GM21390 (cell line): ENCODE data around the gene CDH5.

ENCODE experiments used
- ATAC-seq: cut with Tn5 transposase; IDR thresholded peaks from one replicate; pipeline ENCODE4 v1.9.1; 2021; ENCODE audit not compliant: unreplicated experiment

Gene CDH5

DNA sequence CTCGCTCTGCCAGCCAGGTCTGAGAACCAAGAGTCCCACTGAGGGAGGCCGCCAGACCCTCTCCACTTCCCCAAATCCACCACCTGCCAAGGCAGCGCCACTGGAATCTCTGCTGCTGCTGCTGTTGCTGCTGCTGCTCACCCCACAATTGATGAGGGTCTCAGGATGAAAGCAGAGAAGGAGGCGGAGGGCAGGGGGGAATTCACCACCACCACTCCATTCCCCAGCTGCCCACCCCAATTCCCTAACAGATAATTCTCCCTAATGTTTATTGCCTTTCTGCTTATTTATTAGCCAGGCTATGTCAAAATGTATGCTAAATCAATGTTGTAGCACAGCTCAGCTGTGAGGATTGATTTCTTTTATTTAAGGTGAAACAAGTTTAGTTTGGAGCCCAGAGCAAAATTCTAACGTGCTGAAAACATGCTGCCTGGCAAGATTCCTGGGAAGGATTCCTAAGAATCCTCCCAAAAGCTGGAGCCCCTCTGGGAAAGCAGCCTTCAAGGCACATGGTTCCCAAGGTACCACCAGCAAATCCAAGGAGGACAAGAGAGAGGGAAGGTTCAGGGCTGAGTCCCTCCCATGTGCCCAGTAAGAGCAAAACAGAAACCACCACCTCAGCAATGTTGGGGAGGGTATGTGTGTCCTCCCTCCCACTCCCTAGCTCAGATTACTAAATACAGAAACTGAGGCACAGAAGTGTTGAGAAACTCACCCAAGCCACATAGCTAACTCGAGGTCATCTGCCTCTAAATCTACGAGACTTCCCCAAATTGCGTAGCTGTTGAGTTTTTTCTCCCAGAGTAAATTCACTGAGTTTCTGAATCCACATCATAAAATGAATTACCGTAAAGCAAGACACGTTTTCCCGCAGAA lies 12.2 kb upstream of the CDH5 start:
- no peak for ATAC-seq

DNA sequence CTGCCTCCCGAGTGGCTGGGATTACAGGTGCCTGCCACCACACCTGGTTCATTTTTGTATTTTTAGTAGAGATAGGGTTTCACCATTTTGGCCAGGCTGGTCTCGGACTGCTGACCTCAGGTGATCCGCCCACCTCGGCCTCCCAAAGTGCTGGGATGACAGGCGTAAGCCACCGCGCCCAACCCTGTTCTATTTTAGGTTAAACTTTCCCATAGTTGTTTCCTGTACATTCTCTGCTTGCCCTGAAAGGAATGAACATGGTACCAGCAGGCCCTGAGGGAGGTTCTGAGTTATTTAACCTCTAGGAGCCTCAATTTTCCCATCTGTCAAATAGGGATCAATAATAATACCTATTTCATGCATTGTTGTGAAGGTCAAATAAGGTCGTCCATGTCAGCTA lies 11.0 kb upstream of the CDH5 start:
- ATAC-seq: no peak

DNA sequence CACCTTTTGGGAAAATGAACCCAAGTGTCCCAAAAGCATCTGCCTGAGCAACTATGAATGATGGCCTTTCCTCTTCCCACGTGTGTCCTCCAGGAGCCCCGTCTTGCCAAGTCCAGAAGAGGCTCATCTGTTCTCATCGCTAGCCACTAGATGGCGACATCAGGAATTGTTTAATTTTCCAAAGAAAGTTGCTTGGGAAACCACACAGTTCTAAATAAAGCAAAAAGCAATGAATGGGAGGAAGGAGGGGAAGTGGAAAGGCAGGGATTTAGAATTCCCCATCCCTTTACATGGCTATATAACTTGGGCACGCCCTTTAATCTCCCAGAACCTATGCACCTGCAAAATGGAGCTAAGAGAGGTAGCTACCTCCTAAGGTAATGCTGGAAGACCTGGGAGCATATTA lies 9.0 kb upstream of the CDH5 start:
- no peak for ATAC-seq

DNA sequence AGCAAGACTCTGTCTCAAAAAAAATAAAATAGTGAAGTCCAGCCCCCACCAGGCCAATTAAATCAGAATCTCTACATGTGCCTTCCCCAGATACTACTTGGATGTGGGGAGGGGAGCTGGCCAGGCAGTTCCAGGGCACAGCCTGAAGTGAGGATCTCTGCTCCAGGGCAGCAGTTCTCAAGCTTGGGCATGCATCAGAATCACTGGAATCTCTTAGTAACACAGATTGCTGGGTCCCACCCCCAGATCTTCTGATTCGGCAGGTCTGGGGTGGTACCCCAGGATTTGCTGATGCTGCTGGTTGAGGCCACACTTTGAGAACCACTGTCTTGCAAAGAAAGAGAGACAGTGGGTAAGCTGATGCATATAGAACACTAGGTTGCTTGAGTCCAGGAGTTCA lies 8.3 kb upstream of the CDH5 start:
- no peak for ATAC-seq

DNA sequence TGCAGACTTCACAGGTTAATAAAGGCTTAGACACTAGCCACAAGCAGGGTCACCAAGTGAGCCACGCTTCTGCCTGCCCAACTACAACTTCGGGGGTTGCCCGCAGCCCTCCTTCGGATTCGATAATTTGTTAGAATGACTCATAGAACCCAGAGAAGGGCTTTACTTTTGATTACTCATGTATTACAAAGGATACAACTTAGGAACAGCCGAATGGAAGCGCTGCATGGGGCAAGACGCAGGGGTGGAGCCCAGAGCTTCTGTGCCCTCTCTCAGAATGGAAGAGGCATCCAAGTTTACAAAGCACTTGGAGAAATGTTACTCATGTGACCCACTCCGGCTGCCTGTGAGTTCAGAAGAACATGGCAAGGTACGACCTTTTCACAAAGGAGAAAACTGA lies 7.5 kb upstream of the CDH5 start:
- ATAC-seq: no peak

DNA sequence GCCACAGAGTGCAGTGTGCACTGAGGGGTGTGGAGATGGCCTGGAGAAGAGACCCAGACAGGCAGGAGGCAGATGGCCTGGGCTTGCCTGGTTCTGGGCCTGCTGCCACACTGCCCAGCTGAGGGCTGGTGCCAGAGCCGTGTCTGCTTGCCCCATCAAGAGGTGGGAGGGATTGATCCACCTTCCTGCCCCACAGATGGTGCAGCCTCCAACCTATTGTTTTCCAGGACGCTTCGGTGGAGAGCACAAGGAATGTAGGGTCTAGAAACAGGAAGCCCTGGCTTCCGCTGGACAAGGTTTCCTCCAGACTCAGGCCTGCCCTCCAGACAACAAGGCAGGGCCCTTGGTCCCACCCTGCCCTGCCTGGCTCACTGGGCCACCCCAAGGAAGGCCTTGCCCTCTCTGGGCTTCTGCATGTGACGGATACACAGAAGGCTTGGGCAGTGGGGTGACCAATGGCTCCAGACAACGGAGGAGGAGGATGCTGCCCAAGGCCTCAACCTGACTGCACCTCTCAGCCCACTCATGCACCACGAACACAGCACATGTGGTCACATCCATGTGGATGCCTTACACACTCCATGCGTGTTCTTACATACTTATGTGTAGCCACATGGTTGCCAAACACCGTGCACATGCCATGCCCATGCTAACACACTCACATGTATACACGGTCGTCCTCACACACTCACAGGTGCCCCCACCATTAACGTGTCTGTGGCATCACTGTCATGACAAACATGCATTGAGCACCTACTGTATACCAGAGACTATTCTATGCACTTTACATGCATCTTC lies 6.5 kb upstream of the CDH5 start:
- no peak for ATAC-seq

DNA sequence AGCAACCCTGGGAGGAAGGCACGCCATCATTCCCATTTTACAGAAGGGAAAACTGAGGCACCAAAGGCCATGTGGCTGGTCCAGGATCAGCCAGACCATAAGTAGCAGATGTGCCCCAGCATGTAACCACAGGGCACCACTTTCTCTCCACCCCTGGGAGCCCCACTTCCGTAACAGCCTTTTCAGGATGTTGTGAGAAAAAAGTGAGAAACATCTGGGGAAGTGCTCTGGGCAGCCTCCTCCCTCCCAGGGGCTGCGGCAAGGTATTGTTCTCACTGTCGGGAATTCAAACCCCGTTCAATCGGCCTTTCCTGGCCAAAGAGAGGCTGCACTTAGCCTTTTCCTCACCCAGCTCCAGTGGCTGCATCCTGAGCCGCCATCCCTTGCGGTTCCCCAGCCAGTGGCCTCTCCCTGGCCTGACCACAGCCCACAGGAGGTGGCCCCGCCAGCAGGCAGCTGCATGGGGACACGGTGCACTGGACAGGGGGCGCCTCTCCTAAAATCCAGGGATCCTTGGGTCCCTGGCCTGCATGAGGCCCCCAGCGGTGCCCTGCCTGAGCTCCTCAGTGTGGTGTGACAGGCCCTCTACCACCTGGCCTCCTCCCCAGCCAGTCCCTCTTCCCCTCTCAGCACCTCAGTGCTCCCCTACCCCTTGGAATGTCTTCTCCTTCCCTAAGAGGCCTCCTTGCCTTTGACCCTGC lies 5.7 kb upstream of the CDH5 start:
- no peak for ATAC-seq

DNA sequence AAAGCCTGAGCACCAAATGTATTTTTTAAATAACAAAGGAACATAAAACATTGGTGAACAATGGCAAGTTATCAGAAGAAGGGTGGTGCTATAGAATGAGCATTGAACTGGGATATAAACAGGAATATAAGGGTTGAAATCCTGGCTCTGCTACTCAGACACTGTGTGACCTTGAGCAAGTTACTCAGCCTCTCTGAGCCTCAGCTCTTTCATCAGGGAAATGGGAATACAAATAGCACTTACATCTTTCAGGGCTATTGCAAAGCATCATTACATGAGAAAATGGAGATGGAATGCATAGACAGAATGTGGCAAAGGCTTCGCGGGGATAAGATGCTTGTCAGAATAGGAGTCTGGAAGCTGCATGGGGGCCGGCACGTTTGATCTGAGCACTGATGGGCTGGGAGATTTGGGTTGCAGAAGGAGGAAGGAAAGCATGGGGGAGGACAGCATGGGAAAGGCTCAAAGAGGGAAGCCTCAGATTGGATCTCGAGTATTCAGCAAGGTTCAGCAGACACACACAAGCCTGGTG lies 4.8 kb upstream of the CDH5 start:
- ATAC-seq: no peak

DNA sequence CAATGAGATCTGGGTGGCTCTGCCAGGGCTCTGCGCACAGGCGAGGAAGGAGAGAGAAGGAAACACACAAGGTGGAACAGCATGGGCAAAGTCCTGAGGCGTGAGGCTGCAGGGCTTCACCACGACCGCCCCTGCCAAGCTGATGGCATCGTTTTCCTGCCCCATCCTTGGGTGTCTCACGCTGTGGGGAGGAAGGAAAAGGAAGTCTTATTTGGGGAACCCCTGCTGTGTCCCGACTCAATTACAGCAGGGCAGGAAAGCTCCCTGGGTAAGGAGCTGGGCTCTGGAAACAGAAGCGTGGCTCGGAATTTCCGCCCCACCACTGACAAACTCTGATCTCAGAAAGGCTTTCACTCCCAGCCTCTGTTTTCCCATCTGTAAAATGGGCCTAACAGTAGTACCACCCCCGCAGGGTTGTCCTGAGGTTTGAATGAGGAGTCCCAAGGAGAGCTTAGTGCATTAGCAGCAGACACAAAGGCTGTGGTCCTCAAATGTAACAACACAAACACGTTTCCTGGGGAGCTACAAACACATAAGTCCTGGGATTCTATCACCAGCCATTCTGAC lies 3.2 kb upstream of the CDH5 start:
- no peak for ATAC-seq

DNA sequence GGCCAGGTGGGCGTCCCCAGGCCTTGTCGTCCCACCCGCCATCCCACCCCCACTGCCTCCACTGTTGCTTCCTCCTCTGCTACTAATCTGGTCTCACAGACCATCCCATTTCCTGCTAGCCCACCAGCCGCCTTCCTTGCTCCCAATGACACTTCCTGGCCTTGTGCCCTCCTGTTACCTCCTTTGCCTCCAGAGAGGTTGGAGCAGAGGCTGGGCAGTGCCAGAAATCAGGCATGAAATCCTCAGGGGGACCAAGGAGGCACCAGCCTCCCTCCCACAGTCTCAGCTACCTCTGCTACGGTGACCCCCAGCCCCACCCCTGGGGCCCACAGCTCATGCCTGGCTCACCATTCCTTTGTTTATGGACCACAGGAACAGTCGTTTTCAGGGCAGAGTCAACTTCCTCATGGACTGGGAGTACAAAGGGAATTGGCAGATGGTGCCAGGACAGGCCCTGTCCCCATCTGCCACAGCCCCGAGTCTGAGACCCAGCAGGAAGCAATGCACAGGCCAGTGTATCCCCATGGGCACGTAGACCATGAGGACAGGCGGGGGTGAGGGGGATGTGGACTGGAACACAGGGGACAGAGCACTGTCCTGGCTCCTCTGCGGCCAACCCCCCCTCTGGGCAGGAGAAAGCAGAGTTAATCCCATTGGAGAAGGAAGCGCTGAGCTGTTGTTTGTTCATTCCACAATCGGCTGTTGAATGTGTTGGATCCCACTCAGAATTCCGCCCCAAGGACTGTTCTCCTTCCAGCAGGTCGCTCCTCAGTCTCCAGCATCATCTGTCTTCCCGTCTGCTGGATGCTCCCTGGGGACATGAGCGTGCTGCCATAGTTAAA lies 2.2 kb upstream of the CDH5 start:
- ATAC-seq: no peak

DNA sequence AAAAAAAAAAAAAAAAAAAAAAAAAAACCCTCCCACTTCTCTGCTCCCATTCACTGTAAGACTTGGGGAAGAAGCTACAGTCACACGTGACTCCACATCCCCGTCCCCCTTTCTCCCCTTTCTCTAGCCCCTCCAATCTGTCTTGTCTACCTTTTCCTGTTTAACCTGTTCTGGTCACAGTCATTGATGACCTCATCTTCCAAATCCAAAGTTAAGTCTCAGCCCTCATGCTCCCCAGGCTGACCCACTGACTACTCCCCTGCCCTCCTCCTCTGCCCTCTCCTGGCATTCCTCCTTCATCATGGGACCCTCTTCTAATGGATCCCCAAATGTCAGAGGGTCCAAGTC lies 1.6 kb upstream of the CDH5 start:
- no peak for ATAC-seq

DNA sequence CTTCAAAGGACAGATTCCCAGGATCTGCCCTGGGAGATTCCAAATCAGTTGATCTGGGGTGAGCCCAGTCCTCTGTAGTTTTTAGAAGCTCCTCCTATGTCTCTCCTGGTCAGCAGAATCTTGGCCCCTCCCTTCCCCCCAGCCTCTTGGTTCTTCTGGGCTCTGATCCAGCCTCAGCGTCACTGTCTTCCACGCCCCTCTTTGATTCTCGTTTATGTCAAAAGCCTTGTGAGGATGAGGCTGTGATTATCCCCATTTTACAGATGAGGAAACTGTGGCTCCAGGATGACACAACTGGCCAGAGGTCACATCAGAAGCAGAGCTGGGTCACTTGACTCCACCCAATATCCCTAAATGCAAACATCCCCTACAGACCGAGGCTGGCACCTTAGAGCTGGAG lies 840 bp upstream of the CDH5 start:
- ATAC-seq: no peak

DNA sequence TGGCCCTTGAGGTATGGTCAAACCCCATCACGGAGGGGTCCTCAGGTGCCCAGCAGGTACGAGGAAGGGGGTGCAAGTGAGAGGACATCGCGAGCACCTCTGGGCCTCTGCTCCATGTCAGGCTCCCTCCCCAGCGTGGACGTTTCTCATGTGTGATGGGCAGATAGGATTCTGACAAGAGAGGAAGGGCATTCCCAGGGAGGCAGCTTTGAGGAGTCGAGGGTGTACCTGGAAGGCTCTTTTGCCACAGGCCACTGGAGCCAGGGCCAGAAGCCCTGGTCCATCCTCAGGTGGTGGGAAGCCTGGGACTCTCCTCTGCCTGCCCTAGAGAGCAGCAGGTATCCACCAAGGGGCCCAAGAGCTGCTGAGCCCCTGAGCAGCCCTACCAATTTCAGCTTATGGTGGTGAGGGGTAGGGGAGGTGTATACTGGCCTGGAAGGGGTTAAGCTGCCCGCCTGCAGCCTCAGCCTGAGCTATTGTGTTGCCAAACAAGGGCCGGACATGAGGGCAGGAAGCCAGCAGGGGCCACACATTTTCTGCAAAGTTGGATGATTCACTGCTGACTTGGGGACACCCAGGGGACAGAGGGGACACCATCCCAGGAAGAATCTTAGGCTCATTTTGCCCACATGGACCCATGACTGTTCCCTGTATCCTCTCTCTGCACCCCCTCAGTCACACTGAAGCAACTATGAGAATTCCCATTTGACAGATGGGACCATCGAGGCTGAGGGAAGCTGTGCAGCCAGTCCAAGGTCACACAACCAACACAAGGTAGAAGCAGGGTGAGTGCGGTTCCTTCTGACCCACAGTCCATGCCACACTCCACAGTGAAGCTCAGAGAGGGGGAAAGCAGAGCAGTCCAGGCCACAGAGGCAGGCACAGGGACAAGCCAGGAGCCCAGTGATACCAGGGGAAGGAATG lies 1.7 kb downstream of the CDH5 start:
- ATAC-seq: no peak

DNA sequence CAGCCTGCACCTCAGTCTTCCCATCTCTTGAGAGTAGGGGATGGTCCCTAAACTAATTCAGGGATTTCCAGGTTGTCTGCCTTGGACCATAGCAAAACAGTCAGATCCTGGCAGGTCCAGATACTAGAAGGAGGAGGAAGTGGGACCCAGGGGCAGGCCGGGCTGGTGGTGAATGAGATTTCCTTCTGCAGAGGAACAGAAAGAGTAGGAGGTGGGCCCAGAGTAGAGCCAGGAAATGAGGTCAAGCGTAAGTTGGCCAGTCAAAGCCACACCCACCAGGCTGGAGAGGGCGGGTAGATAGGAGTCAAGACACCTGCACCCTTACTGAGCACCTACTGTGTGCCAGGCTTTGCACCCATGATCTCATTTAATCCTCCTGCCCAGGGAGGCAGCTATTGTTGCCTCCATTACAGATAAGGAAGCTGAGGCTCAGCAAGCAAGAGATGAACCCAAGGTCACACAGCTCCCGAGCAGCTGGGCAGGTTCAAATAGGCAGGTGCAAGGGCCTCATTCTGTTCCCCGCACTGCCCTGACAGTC lies 2.6 kb downstream of the CDH5 start:
- ATAC-seq: no peak

DNA sequence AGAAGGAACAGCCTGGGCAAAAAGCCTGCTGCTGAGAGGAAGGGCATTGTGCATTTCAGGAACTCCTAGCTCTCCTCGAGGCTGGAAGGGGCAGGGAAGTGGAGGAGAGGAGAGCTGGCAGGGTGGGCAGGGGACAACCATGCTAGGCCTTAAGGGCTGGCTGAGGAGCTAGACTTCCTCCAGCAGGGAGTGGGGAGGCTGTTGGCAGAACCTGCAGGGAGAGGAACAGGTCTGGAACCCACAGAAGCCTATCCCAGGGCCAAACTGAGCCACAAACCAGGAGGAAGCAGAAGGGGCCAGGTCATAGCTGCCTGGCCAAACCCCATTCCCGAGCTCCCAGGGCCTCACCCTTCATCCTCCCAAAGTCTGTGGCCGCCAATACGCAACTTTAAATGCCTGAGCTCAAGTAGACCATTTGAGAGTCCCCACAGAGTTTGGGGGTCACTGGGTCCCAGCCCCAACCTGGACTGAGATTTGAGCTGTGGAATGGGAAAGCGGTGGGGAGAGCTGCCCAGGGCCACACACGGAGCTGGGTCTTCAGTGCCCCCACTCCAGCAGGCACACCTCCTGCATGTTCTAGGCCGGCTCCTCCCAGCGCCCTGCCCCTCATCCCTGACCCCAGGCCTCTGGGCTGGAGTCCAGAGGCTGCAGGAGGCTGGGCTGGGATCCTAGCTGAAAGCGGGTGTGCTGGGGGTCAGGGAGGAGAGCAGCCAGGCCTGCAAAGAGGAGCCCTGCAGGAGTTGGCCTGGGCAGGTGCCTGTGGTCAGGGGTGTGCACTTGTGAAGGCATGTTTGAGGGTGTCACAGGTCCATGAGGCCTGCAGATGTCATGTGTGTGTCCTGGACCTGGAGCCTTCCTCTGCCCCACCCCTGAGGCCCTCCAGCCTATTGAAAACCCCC lies 4.5 kb downstream of the CDH5 start:
- ATAC-seq: no peak

DNA sequence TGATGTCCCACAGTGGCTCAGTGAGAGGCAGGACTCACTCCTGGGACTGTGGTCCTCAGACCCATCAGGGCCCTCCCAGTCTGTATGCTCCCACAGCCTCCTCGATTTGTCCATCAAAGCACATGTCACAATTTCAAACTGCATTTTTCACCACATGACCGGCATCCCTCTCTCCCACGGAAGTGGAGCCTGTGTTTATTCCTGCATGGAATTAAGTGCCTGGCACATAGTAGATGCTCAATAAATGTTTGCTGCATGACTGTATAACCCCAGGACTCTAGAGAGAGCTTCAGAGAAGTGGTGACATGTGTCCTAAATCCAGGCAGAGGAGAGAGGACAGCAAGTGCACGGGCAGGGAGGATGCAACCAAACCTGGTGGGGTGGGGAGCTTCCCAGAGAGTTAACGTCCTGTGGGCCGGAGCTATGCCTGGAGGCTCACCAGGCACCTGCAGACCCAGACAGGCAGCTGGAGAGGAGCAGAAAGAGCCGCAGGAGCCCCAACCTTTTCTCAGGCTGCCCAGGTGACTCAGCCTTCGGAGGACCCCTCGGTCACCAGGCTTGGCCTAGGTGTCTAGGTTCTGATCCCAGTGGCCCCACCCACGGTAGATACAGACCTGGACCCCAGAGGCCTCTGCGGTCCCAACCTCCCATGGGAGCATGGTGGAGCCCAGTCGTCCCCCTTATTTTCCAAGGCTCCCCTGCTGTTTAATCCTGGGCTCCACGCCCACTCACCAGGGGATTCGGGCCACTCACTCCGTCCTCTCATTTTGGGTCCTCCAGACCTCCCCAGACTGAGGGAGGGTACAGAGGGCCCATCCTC lies 5.8 kb downstream of the CDH5 start:
- no peak for ATAC-seq

DNA sequence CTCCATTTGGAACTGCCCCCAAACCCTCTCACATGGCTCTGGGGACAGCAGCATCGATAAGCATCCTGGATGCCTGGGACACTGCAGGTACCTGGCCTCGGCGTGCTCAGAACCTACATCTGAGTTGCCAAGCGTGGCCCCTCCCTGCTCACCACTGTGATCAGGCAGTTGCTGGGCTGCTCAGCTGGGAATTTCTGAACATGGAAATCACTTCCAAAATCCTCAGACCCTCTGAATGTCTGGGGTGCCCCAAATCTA lies 6.3 kb downstream of the CDH5 start:
- no peak for ATAC-seq
